GM19099 (cell line): ENCODE data around the gene APBA2.

Experiments
- POLR2A ChIP-seq: IDR thresholded peaks from 3 replicates; pipeline ENCODE4 v1.6.1; 2011; ENCODE audit warnings: low read depth; ENCODE audit not compliant: insufficient read length; ENCODE audit errors: extremely low read depth

The APBA2 gene

GRCh38 chr15:28923726-28924280 is 38.0 kb downstream of the APBA2 start:
- TF ChIP-seq POLR2A = no peak

GRCh38 chr15:28927043-28927442 is 41.3 kb downstream of the APBA2 start:
- no peak for TF ChIP-seq POLR2A

GRCh38 chr15:28929200-28929599 is 43.4 kb downstream of the APBA2 start:
- TF ChIP-seq POLR2A = no peak

- no peak for TF ChIP-seq POLR2A
Observed at GRCh38 chr15:28930011-28930410, 44.2 kb downstream of the APBA2 start.

- no peak for TF ChIP-seq POLR2A
Observed at GRCh38 chr15:28930476-28931291, 44.9 kb downstream of the APBA2 start.

- TF ChIP-seq POLR2A = no peak
Observed at GRCh38 chr15:28931828-28932227, 46.1 kb downstream of the APBA2 start.

GRCh38 chr15:28932361-28932760 is 46.6 kb downstream of the APBA2 start:
- no peak for TF ChIP-seq POLR2A

- TF ChIP-seq POLR2A = no peak
Observed at GRCh38 chr15:28933710-28934445, 48.1 kb downstream of the APBA2 start.

GRCh38 chr15:28934645-28935044 is 48.9 kb downstream of the APBA2 start:
- TF ChIP-seq POLR2A = no peak

GRCh38 chr15:28935316-28935715 is 49.5 kb downstream of the APBA2 start:
- TF ChIP-seq POLR2A = no peak

- TF ChIP-seq POLR2A = no peak
Observed at GRCh38 chr15:28936081-28936480, 50.3 kb downstream of the APBA2 start.

- TF ChIP-seq POLR2A = no peak
Observed at GRCh38 chr15:28936481-28936881, 50.7 kb downstream of the APBA2 start.

- no peak for TF ChIP-seq POLR2A
Observed at GRCh38 chr15:28937271-28937670, 51.5 kb downstream of the APBA2 start.

GRCh38 chr15:28942046-28942445 is 56.3 kb downstream of the APBA2 start:
- no peak for TF ChIP-seq POLR2A

GRCh38 chr15:28942571-28942970 is 56.8 kb downstream of the APBA2 start:
- TF ChIP-seq POLR2A = no peak

- TF ChIP-seq POLR2A = no peak
Observed at GRCh38 chr15:28943146-28943545, 57.4 kb downstream of the APBA2 start.
